LNCaP clone FGC (cell line): ENCODE results near the gene VPS39.

Experiments
- DNase-seq: peaks from one replicate; pipeline ENCODE4 v3.0.0-alpha.2; 2011; ENCODE audit warnings: low read depth
- H3K4me3 ChIP-seq: 2 replicates; pipeline ENCODE4 v1.5.1; 2011; ENCODE audit warnings: mild to moderate bottlenecking, low read depth, low read length, control low read depth
- TF ChIP-seq, protein P1 (sequence below): IDR thresholded peaks from 2 replicates; pipeline ENCODE4 v1.5.1; 2012; ENCODE audit warnings: mild to moderate bottlenecking; ENCODE audit not compliant: control insufficient read depth, insufficient read depth; ENCODE audit errors: extremely low read depth

Gene VPS39

DNA sequence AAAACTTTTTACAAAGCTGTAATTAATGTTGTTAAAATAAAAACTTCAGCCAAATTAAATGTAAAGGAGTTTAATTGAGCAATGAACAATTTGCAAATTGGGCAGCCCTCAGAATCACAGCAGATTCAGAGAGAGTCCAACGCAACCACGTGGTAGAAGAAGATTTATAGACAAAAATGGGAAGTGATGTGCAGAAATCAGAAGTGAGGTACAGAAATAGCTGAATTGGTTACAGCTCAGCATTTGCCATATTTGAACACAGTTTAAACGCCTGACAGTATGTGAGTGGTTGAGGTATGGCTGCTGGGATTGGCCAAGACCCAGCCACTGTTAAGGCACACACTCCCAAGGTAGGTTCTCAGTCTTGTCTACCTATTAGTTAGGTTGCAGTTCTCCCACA lies 99.3 kb downstream of the VPS39 start:
- DNase-seq = no peak
- TF ChIP-seq, protein P1, sequence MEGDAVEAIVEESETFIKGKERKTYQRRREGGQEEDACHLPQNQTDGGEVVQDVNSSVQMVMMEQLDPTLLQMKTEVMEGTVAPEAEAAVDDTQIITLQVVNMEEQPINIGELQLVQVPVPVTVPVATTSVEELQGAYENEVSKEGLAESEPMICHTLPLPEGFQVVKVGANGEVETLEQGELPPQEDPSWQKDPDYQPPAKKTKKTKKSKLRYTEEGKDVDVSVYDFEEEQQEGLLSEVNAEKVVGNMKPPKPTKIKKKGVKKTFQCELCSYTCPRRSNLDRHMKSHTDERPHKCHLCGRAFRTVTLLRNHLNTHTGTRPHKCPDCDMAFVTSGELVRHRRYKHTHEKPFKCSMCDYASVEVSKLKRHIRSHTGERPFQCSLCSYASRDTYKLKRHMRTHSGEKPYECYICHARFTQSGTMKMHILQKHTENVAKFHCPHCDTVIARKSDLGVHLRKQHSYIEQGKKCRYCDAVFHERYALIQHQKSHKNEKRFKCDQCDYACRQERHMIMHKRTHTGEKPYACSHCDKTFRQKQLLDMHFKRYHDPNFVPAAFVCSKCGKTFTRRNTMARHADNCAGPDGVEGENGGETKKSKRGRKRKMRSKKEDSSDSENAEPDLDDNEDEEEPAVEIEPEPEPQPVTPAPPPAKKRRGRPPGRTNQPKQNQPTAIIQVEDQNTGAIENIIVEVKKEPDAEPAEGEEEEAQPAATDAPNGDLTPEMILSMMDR = no peak
- H3K4me3 ChIP-seq = no peak overlapping the region
